ENCODE data around the gene ABHD2.

Gene ABHD2

GRCh38 chr15:89095073-89095472 is 6.8 kb downstream of the ABHD2 start:
- H3K4me3 ChIP-seq (ENCODE audit: low read depth, low read length): no peak overlapping the region
- TF ChIP-seq CTCF (IDR thresholded peaks at IDR 0.05; ENCODE audit: low read depth, low read length): no peak
- DNase-seq (ENCODE audit: low read depth): peak; percentile 28

GRCh38 chr15:89095556-89095955 is 7.3 kb downstream of the ABHD2 start:
- DNase-seq (ENCODE audit: low read depth): no peak
- no peak for TF ChIP-seq POLR2A (IDR thresholded peaks at IDR 0.05; ENCODE audit: extremely low read depth, insufficient read length)
- no peak for TF ChIP-seq MAX (IDR thresholded peaks at IDR 0.05; ENCODE audit: low read depth, low read length)

GRCh38 chr15:89096664-89097063 is 8.4 kb downstream of the ABHD2 start:
- no peak overlapping the region for H3K4me3 ChIP-seq (ENCODE audit: low read depth, low read length)
- TF ChIP-seq POLR2A (IDR thresholded peaks at IDR 0.05; ENCODE audit: extremely low read depth, insufficient read length) (no peak), CTCF (IDR thresholded peaks at IDR 0.05; ENCODE audit: low read depth, low read length) (no peak), MYC (IDR thresholded peaks at IDR 0.05; ENCODE audit: low read depth, low read length) (no peak), MAX (IDR thresholded peaks at IDR 0.05; ENCODE audit: low read depth, low read length) (no peak)
- no peak for DNase-seq (ENCODE audit: low read depth)

More at GRCh38 chr15:89095556-89095955, 7.3 kb downstream of the ABHD2 start:
- no peak overlapping the region for H3K4me3 ChIP-seq (ENCODE audit: low read depth, low read length)

GRCh38 chr15:89097313-89097712 is 9.1 kb downstream of the ABHD2 start:
- TF ChIP-seq CTCF (IDR thresholded peaks at IDR 0.05; ENCODE audit: low read depth, low read length) (no peak), MYC (IDR thresholded peaks at IDR 0.05; ENCODE audit: low read depth, low read length) (no peak), MAX (IDR thresholded peaks at IDR 0.05; ENCODE audit: low read depth, low read length) (no peak), POLR2A (IDR thresholded peaks at IDR 0.05; ENCODE audit: extremely low read depth, insufficient read length) (no peak)

GRCh38 chr15:89098281-89098680 is 10.0 kb downstream of the ABHD2 start:
- no peak for TF ChIP-seq MAX (IDR thresholded peaks at IDR 0.05; ENCODE audit: low read depth, low read length)
- TF ChIP-seq CTCF (IDR thresholded peaks at IDR 0.05; ENCODE audit: low read depth, low read length): no peak
- no peak for TF ChIP-seq MYC (IDR thresholded peaks at IDR 0.05; ENCODE audit: low read depth, low read length)
- no peak for TF ChIP-seq POLR2A (IDR thresholded peaks at IDR 0.05; ENCODE audit: extremely low read depth, insufficient read length)
- DNase-seq (ENCODE audit: low read depth): no peak
- H3K4me3 ChIP-seq (ENCODE audit: low read depth, low read length): no peak overlapping the region

More at GRCh38 chr15:89097313-89097712, 9.1 kb downstream of the ABHD2 start:
- H3K4me3 ChIP-seq (ENCODE audit: low read depth, low read length): no peak overlapping the region
- no peak for DNase-seq (ENCODE audit: low read depth)

- H3K4me3 ChIP-seq (ENCODE audit: low read depth, low read length): no peak overlapping the region
- TF ChIP-seq POLR2A (IDR thresholded peaks at IDR 0.05; ENCODE audit: extremely low read depth, insufficient read length): no peak
- TF ChIP-seq CTCF (IDR thresholded peaks at IDR 0.05; ENCODE audit: low read depth, low read length): no peak
- TF ChIP-seq MYC (IDR thresholded peaks at IDR 0.05; ENCODE audit: low read depth, low read length): no peak
- no peak for TF ChIP-seq MAX (IDR thresholded peaks at IDR 0.05; ENCODE audit: low read depth, low read length)
- DNase-seq (ENCODE audit: low read depth): no peak
These were observed 11.7 kb downstream of the ABHD2 start for GRCh38 chr15:89099968-89100367.
